Endothelial cell of umbilical vein (primary cell): ENCODE results near the gene SIGLECL1.
"Not testable (repeated sequence)": the region's sequence is repeated elsewhere in the genome, so short reads cannot be mapped to it uniquely, and the experiment has no call there.

Experiments
- CTCF ChIP-seq, 2 donors: IDR thresholded peaks; 1 replicate in 1 of 2; 2 replicates in 1 of 2; pipeline ENCODE4 v1.5.1; 2011; ENCODE audit warnings: low read length in 2 of 2, mild to moderate bottlenecking in 2 of 2, moderate library complexity in 2 of 2, control low read depth in 1 of 2, inconsistent platforms in 1 of 2, low read depth in 1 of 2; ENCODE audit not compliant: insufficient read depth in 1 of 2; ENCODE audit errors: extremely low read depth in 1 of 2
- EZH2 ChIP-seq: IDR thresholded peaks from 2 replicates; pipeline ENCODE4 v1.6.1; 2012; ENCODE audit warnings: borderline replicate concordance, low read depth, mild to moderate bottlenecking, moderate library complexity, low read length, inconsistent platforms; ENCODE audit not compliant: severe bottlenecking
- FOS ChIP-seq: IDR thresholded peaks from 2 replicates; pipeline ENCODE4 v1.6.1; 2011; ENCODE audit warnings: mild to moderate bottlenecking, low read length, moderate library complexity, borderline replicate concordance; ENCODE audit not compliant: insufficient read depth
- JUN ChIP-seq: IDR thresholded peaks from 2 replicates; pipeline ENCODE4 v1.6.1; 2011; ENCODE audit warnings: borderline replicate concordance, low read depth; ENCODE audit not compliant: insufficient read length, insufficient read depth
- POLR2A ChIP-seq: IDR thresholded peaks from 2 replicates; pipeline ENCODE4 v1.6.1; 2012; ENCODE audit warnings: low read depth, mild to moderate bottlenecking, control low read depth, low read length

DNA sequence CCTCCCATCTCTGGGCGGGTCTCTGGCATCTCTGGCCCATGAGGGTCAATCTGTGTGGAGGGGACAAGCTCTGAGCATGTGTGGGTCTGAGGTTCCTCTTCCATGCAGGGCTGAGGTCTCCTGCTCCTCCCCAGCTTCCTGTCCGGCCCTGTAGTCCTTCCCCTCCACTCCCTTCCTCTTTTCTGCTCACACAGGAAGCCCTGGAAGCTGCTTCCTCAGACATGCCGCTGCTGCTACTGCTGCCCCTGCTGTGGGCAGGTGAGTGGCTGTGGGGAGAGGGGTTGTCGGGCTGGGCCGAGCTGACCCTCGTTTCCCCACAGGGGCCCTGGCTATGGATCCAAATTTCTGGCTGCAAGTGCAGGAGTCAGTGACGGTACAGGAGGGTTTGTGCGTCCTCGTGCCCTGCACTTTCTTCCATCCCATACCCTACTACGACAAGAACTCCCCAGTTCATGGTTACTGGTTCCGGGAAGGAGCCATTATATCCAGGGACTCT lies 25.9 kb upstream of the SIGLECL1 start, which contains the start of gene CD33:
- not testable (repeated sequence) for TF ChIP-seq JUN; FOS; CTCF (IDR thresholded peaks at IDR 0.05; ENCODE audit: extremely low read depth in 1 of 2, insufficient read depth in 1 of 2, low read depth in 1 of 2, low read length in 2 of 2); EZH2; POLR2A
